GM15510 (cell line): ENCODE measurements around the gene MYO1H.

Source experiments
- POLR2A ChIP-seq: IDR thresholded peaks from 3 replicates; pipeline ENCODE4 v1.6.1; 2011; ENCODE audit warnings: borderline replicate concordance; ENCODE audit not compliant: insufficient read length; ENCODE audit errors: extremely low read depth

MYO1H gene

DNA sequence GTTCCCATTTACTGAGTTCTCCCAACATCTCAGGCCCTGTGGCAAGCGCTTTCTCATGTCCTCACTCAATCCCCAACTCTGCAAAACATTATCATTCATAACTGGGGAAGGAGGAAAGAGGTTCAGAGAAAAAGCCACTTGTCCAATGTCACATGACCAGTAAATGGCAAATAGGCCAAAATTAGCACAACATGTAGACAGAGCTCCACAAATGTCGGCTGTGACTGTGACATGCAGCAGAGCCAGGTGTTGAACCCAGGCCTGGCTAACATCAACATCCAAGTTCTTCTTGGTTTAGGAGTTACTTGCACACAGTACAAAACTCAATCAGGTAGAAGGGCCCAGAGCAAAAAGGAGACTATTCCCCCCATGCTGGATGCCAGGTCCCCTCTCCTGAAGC lies 118.6 kb downstream of the MYO1H start:
- TF ChIP-seq POLR2A, result no peak

DNA sequence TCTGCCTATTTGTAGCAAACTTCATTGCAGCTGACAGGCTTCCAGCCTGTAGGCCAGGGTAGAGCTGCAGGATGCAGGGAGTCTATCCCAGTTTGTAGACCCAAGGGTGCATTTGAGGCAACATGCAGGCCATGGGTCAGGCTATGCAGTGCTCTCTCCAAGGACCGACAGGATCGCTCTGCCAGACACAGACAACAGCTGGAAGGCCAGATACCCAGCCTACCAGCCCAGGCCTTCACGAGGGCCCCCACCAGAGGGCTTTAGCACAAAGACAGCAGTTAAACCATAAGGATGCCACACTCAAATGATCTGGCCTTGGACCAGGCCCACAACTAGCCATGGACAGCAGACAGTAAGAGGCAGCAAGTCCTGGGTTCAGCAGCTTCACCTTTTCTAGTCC lies 119.1 kb downstream of the MYO1H start:
- no peak for TF ChIP-seq POLR2A

DNA sequence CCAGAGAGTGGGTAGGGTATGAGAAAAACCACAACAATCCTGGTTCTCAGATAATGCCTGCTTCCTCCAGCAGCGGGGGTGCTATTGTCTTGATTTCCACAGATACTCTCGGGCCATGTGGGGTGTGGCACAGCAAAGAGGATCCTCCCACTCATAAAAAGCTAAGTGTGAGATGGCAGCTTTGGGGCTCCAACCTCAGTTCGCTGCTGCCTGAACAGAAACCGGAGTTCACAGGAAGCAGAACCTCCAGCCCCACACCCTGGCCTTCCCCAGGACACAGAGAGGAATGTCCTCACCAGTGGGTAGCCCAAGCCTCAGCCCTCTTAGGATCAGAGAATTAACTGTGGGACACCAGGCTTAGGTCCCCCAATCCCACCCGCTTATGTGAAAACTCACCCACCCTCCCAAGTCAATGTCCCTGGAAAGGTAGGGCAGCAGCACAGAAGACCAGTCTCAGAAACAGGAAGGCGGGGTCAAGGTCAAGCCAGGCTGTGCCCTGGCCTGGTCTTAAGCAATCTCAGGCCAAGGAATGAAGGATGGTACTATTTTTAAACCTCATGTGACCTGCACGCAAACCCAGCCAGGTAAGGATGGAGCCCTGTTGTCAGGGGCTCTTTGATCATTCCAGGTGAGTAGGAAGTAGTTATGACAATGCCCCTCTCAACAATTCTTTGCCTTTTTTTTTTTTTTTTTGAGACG lies 120.4 kb downstream of the MYO1H start:
- no peak for TF ChIP-seq POLR2A

DNA sequence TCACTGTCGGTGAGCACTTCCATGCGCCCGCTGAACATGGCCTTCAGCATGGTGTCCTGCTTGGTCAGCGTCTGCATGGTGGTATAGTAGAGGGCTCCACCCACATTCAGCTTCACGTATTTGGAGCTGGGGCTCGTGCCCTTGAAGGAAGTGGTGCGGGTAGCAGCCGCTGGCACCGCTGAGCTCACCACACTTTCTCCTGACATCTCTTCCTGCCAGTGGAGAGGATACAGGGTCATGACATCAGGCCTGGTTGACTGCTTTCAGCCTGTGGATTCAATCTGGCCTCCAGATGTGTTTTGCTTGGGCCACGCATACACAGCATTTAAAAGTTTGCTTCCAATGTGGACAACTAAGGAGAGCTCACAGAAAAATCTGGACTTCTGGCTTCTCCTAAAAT lies 121.8 kb downstream of the MYO1H start:
- no peak for TF ChIP-seq POLR2A

DNA sequence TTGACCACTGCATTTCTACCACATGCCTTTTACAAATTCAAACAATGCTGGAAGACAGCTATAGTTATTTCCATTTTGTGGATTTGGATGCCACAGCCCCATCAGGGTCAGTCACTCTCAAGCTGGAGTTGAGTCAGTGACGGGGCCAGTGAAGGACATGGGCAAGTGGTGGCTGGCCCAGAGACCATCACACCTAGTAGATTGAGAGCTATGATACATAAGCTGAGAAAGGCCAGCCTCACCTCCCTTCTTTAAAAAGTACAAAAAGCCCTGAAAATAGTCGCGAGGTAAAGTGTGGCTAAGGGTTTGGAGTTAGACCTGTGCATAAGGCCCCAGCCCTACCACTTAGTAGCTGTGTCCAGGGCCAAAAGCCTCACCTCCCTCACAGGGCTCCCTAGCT lies 125.3 kb downstream of the MYO1H start:
- TF ChIP-seq POLR2A, result no peak

DNA sequence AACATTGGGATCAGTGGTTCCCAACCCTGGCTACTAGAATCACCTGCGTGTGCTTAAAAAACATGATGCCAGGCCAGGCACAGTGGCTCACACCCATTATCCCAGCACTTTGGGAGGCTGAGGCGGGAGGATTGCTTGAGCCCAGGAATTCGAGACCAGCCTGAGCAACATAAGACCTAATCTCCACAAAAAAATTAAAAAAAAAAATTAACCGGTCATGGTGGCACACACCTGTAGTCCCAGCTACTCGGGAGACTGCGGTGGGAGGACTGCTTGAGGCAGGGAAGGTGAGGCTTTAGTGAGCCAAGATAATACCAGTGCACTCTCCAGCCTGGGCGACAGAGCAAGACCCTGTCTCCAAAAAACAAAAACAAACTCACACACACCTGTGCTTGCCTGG lies 127.4 kb downstream of the MYO1H start:
- no peak for TF ChIP-seq POLR2A

DNA sequence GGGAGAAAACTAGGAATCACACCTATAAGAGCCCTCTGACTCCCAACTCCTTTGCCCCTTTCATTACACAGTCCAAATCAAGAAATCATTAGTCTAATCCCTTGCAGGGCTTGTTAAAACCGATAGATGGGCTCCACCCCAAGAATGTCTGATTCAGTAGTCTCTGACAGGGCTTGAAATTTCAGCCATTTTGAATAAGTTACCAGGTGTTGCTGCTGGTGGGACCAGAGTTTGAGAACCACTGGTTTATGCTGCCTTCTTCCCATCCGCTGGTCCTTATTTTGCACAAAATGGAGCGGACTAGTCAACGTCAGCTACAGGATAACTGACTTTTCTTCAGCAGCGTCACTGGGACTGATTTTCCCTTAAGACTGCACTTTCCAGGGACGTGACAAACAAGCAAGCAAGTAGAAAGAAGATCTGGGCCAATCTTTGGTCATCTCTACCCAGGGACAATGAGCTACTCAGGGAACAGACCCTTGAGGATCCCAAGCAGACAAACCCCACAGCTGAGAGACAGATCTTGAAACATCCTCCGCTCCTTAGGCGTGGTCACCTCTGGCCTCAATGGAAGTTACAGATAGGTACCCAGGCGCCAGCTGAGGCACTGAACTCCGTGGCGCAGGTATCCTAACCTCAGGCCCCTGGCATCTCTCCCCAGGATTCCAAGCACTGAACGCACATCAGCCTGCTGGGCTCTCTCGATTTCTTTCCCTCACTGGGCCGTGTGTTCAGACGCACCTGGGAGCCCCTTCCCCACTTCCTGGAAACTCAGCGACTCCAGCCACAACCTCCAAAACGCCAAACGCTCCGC lies 128.5 kb downstream of the MYO1H start:
- TF ChIP-seq POLR2A, result no peak

DNA sequence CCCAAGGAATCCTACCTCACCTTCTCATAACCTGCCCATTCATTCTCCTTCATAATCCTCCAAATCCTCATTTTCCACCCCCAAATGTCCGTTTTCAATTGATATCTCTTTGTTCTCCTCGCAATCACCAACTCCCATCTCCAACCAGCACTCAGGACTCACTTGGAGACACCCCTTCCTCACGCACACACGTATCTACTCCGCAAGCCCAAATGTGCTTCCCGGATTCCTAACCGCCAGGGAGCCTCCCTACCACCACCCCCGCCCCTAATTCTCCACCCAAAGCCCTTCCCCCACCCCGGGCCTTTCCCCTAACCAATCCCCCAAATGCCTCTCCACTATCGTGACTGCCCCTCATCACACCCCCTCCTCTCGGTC lies 129.1 kb downstream of the MYO1H start:
- no peak for TF ChIP-seq POLR2A

DNA sequence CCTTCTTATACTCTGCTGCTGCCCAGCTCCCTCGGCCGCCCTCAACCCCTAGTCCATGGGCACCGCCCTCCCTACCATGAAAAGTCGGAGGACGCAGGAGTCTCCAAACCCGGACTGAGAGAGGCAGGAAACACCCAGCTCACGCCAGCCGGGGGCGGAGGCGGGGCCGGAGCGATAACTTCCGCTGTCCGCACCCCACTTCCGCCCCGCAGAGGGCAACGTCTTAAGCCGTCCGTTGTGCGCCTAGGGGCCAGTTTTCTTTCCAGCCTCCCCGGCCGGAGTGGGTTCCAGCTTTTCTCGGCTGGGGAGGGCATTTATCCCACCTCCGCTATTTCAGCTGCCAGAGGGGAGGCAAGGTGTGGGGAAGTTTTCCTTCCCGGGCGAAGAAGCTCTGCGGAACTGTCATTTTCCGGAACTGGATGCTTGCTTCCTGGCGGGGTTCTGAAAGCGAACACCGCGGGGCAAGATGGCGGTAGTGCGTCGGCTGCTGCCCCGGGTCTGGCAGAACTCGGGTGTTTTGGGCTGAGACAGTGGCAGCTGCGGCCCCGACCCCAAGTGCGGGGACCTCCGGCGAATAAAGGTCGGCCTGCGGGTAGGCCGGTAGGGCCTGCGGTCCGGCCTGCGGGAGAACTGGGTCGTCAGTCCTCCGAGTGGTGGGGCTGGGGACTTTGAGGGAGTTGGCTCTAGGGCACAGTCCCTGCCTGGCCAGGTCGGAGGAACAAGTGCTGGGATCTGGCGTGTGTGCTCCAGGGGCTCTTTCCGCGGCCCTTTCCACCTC lies 129.7 kb downstream of the MYO1H start, which contains the start of the genes KCTD10 and UBE3B:
KCTD10 (minus strand) TSS at position 116 of the 778 bp plus-strand sequence; CDS start at position 78, 38 bp downstream.
UBE3B (plus strand) TSS at position 450 of the 778 bp plus-strand sequence. CDS start 5,918 bp downstream, outside the sequence.
- TF ChIP-seq POLR2A, result peak; percentile 82

DNA sequence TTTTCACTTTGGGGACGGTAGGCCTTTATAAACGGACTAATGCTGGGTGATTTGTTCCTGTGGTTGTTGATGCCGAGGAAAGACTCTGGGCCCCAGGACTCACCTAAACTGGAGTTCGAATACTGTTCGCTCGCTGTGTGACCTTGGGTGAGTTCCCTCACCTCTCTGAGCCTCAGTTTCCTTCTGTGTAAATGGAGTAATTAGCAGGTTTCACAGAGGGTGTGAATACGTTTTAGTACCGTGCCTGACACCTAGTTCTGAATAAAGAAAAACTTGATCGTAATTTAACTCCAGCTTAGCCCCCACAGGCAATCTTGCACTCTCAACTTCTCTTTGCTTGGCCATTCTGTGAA lies 130.2 kb downstream of the MYO1H start:
- TF ChIP-seq POLR2A, result no peak

DNA sequence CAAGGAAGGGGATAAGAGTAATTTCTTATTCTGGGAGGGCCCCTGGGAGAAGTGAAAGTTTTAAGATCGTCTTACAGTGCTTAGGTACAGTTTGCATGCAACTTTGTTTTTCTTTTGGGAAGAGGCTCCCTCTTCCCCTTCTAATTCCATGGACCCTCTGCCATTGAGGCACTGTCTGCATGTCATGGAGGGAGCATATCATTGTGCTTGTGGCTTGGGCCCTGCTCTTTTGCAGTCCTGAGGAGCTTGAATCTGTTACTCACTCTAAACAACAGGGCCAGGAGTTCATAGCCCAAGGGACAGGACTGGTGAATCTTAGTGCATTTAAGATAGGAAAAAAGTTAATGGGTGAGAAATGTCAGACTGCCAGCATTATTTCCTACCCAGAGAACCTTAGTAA lies 132.1 kb downstream of the MYO1H start:
- no peak for TF ChIP-seq POLR2A

DNA sequence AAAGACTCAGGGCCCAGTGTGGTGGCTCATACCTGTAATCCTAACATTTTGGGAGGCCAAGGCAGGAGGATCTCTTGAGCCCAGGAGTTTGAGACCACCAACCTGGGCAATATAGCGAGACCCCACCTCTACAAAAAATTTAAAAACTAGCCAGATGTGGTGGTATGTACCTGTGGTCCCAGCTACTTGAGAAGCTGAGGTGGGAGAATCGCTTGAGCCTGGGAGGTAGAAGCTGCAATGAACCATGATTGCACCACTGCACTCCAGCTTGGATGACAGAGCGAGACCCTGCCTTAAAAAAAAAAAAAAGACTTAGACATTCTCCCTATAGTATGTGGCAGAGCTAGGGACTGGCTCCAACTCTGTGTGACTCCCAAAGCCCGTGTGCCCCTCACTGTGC lies 132.7 kb downstream of the MYO1H start:
- no peak for TF ChIP-seq POLR2A

DNA sequence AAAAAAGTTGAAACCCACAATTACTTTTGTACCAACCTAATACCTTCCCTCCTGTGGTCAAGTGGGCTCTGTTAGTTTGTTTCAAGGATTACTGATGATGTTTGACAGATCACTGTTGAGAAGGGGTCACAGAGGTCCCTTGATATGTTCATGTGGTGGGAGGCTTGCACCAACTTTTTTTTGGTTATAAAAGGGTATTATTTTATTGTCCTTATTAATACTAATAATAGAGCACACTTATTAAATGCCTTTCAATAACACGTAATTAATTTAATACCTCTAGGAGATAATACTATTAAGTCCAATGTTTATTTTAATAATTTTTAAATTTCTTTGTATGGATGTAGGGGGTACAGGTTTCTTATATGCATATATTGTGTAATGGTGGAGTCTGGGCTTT lies 134.2 kb downstream of the MYO1H start:
- TF ChIP-seq POLR2A, result no peak

DNA sequence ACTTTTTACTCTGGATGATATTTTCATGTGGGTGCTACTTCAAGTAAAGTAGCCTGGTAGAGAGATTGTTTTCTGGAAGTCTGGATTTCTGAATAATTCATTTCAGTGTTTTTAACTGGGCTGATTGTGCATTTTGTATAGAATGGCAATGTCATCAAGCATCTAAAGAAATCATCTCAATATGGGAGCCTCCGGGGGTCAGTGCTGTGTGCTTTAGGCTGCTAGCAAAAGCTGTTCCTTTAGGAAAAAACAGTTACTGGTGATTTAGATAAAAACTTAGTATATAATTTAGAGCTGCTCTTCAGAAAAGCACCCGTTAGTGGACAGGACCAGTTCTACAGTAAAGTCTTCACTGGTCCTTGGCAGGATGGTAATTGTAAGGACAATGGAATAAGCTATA lies 134.8 kb downstream of the MYO1H start:
- TF ChIP-seq POLR2A, result no peak

DNA sequence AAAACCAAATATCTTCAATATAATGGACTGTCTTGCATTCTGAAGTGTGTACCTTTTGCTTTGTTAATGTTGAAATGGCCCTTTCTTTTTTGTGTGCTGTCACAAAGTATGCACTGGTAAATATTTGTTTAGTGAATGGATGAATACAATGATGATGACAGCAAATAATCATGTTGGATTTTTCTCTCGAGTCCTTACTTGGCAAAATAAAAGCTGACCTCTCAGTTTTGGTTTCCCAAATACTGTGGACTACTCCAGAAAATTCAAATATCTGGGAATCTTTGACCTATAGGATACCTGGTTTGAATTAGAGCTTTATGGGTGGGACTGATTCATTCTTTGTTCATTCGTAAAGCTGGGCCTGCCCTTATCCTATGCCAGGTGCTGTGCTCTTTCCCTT lies 135.2 kb downstream of the MYO1H start:
- no peak for TF ChIP-seq POLR2A
